Left ventricle myocardium inferior (tissue), 1 donor: Measurements from ENCODE around the gene C20orf144. TPM values are rescaled to one million over a fixed set of nuclear protein-coding genes. Genes with fewer than 3 reads are reported as not detected.

Experiments used
- DNase-seq: peaks from one replicate; pipeline ENCODE4 v3.0.0-alpha.2; 2020
- H3K27ac ChIP-seq: fragments of 200-600 bp; replicated peaks from 2 replicates; pipeline ENCODE4 v1.8.0; 2021
- H3K27me3 ChIP-seq: fragments of 200-600 bp; 2 replicates; pipeline ENCODE4 v1.8.0; 2021; ENCODE audit warnings: low read depth
- H3K36me3 ChIP-seq: fragments of 200-600 bp; 2 replicates; pipeline ENCODE4 v1.8.0; 2021
- H3K4me1 ChIP-seq: fragments of 200-600 bp; 2 replicates; pipeline ENCODE4 v1.8.0; 2021
- H3K4me3 ChIP-seq: fragments of 200-600 bp; 2 replicates; pipeline ENCODE4 v1.8.0; 2021; ENCODE audit warnings: mild to moderate bottlenecking, moderate library complexity
- H3K9me3 ChIP-seq: fragments of 200-600 bp; replicated peaks from 2 replicates; pipeline ENCODE4 v1.8.0; 2021
- CTCF ChIP-seq: fragments of 200-600 bp; IDR thresholded peaks from 2 replicates; pipeline ENCODE4 v1.8.0; 2021; ENCODE audit warnings: antibody characterized with exemption, mild to moderate bottlenecking, borderline replicate concordance
- intact Hi-C: fragments of 100-400 bp; cut with micrococcal nuclease; formaldehyde crosslinking; loops from one replicate; pipeline ENCODE4 v1.11.0; 2022
- long read RNA-seq: library from polyadenylated mRNA; unstranded; transcript quantifications from one replicate; pipeline ENCODE4 v2.0.0, GENCODE V29; 2021
- total RNA-seq: library from RNA; stranded (reverse); fragmentation: NEBNext Ultra II Directional; extraction: Animal tissue kit (Norgen Biotek cat#: 25700); gene quantifications from one replicate; pipeline ENCODE4 v1.2.1, GENCODE V29; 2021
- donor health status: DM: no; HTN: yes; CAD: no; lungs with severe emphysema.

C20orf144 gene
- total RNA-seq, result not detected
- long read RNA-seq, result 0 reads

GRCh38 chr20:33662172-33662571 is at the start of gene C20orf144:
C20orf144 (plus strand) TSS chr20:33662327; CDS start chr20:33662346, 19 bp downstream.
- Histone ChIP-seq H3K4me1 (peaks cover 40% of the 10 kb centered on the region), H3K27ac (peak within 1 kb of the TSS; percentile 85)
- intact Hi-C loops, result no loop called here

GRCh38 chr20:33621717-33622400 is 40.3 kb upstream of the C20orf144 start:
- no peak for TF ChIP-seq CTCF
- DNase-seq, result no peak
- Histone ChIP-seq H3K9me3 (no peaks in the 10 kb centered on the region), H3K27ac (no peak overlapping the region), H3K4me3 (no peak overlapping the region), H3K4me1 (peaks cover 16% of the 10 kb centered on the region), H3K36me3 (peaks cover 45% of the 10 kb centered on the region), H3K27me3 (no peaks in the 10 kb centered on the region)
- intact Hi-C loops, result no loop called here

More at GRCh38 chr20:33662172-33662571, at the start of gene C20orf144:
- H3K36me3 ChIP-seq, result peaks cover 35% of the 10 kb centered on the region
- peak; percentile 13 for DNase-seq
- H3K27me3 ChIP-seq, result no peaks in the 10 kb centered on the region
- peak within 1 kb of the TSS; percentile 84 for H3K4me3 ChIP-seq
- no peaks in the 10 kb centered on the region for H3K9me3 ChIP-seq
- TF ChIP-seq CTCF, result no peak

GRCh38 chr20:33622705-33623365 is 39.3 kb upstream of the C20orf144 start:
- H3K36me3 ChIP-seq, result peaks cover 48% of the 10 kb centered on the region
- no peak overlapping the region for H3K27ac ChIP-seq
- DNase-seq, result no peak
- no peak overlapping the region for H3K4me3 ChIP-seq
- intact Hi-C loops, result no loop called here
- H3K9me3 ChIP-seq, result no peaks in the 10 kb centered on the region
- TF ChIP-seq CTCF, result no peak
- H3K27me3 ChIP-seq, result no peaks in the 10 kb centered on the region
- peaks cover 16% of the 10 kb centered on the region for H3K4me1 ChIP-seq

- H3K27me3 ChIP-seq, result no peaks in the 10 kb centered on the region
- H3K36me3 ChIP-seq, result peaks cover 64% of the 10 kb centered on the region
- TF ChIP-seq CTCF, result no peak
- no peaks in the 10 kb centered on the region for H3K9me3 ChIP-seq
- no peak overlapping the region for H3K4me3 ChIP-seq
- no peak for DNase-seq
- intact Hi-C loops, result no loop called here
- peaks cover 16% of the 10 kb centered on the region for H3K4me1 ChIP-seq
- no peak overlapping the region for H3K27ac ChIP-seq
Measured at GRCh38 chr20:33624399-33624798, 37.7 kb upstream of the C20orf144 start.

GRCh38 chr20:33626190-33626589 is 35.9 kb upstream of the C20orf144 start:
- no peak for DNase-seq
- TF ChIP-seq CTCF, result no peak

More at GRCh38 chr20:33626190-33626589, 35.9 kb upstream of the C20orf144 start:
- H3K36me3 ChIP-seq, result peaks cover 81% of the 10 kb centered on the region
- intact Hi-C loops, result no loop called here
- peaks cover 10% of the 10 kb centered on the region for H3K4me1 ChIP-seq
- no peak overlapping the region for H3K4me3 ChIP-seq
- H3K9me3 ChIP-seq, result no peaks in the 10 kb centered on the region
- no peaks in the 10 kb centered on the region for H3K27me3 ChIP-seq
- H3K27ac ChIP-seq, result no peak overlapping the region
